AG09309 (cell line): ENCODE measurements around the gene ASIP.

ENCODE experiments used
- DNase-seq: peaks from one replicate; pipeline ENCODE4 v3.0.0-alpha.2; 2010; ENCODE audit warnings: low read depth
- H3K4me3 ChIP-seq: 2 replicates; pipeline ENCODE4 v1.5.1; 2011; ENCODE audit warnings: mild to moderate bottlenecking, low read depth, low read length, moderate library complexity; ENCODE audit not compliant: control insufficient read depth
- TF ChIP-seq, protein P1 (sequence below): IDR thresholded peaks from 2 replicates; pipeline ENCODE4 v1.5.1; 2011; ENCODE audit warnings: mild to moderate bottlenecking, low read depth, low read length, inconsistent platforms; ENCODE audit not compliant: insufficient read depth, control insufficient read depth; ENCODE audit errors: missing control alignments

Gene ASIP

DNA sequence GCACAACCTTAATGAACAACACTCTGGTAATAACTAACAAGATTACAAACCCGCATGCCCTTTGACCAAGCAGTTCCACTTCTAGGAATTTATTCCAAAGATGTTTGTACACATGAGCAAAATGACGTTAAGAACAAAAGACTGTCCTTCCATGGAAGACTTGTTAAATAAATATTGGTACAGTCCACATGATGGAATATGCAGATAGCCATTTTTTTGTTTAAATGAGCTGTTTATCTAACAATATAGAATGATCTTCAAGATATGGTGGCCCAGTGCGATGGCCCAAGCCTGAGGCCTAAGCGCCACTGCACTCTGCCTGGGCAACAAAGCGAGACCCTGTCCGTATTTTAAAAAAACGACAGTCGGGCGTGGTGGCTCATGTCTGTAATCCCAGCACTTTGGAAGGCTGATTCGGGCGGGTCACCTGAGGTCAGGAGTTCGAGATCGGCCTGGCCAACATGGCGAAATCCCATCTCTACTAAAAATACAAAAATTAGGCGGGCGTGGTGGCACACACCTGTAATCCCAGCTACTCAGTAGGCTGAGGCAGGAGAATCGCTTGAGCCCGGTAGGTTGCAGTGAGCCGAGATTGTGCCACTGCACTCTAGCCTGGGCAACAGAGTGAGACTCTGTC lies 69.4 kb downstream of the ASIP start:
- DNase-seq = no peak
- no peak overlapping the region for H3K4me3 ChIP-seq
- TF ChIP-seq, protein P1, sequence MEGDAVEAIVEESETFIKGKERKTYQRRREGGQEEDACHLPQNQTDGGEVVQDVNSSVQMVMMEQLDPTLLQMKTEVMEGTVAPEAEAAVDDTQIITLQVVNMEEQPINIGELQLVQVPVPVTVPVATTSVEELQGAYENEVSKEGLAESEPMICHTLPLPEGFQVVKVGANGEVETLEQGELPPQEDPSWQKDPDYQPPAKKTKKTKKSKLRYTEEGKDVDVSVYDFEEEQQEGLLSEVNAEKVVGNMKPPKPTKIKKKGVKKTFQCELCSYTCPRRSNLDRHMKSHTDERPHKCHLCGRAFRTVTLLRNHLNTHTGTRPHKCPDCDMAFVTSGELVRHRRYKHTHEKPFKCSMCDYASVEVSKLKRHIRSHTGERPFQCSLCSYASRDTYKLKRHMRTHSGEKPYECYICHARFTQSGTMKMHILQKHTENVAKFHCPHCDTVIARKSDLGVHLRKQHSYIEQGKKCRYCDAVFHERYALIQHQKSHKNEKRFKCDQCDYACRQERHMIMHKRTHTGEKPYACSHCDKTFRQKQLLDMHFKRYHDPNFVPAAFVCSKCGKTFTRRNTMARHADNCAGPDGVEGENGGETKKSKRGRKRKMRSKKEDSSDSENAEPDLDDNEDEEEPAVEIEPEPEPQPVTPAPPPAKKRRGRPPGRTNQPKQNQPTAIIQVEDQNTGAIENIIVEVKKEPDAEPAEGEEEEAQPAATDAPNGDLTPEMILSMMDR = no peak

DNA sequence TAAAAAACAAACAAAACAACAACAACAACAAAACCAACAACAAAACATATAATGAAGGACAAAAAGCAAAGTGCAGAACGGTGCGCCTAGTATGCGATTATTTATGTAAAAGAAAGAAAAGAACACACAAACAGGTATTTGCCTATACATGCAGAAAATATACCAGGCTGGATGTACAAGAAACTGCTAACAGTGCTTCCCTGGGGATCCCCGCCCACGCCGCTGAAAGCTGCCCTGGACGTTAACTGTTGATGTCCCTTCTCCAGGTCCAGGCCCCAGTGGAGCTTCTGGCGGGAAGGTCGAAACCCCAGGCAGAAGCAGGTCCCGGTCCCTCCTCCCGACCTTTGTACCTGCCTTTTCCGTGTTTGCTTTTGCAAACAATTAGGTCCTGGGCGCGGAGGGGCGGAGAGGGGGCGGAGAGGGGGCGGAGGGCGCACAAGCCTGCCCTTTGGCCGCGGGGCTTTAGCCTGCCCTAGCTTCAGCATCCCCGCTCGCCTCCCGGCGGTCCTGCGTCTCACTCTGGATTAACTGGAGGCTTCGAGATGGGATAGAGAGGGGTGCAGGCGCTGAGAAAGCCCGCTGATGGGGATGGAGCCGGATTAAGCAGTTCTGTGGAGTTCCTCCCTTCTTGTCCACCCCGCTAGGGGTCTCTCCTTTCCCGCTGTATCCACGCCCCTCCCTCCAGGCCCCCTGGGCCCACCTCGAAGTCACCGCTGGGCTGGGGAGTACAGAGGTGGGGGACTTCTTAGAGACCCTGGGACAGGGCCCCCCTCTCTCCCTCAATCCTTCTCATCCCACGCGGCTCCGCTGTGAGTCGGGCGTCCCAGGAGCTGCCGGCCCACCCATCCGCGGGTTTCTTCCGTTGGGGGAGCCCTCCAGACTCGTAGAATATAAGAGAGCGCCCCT lies 70.1 kb downstream of the ASIP start:
- H3K4me3 ChIP-seq = peak overlapping the region; percentile 12
- TF ChIP-seq, protein P1 = no peak
- DNase-seq = no peak

DNA sequence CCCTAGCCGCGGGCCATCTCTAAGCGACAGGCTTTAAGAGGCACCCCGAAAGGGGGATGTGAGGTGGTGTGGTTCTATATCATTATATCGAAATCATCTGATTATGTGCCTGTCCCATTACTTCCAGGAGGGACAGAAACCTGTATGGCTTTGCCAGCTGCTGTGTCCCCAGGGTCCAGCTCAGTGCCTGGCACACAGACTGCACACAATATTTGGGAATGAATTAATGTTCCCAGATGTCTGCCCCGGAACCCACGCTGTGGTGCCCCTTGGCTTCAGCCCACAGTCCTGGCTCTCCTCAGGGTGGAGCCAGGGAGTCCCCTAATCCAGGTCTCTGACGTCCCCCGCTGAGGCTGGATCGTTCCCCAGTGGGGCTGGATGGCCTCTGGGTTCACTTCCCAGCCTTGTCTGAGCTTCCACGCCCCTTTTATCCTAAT lies 70.8 kb downstream of the ASIP start:
- DNase-seq = no peak
- TF ChIP-seq, protein P1 = no peak
- H3K4me3 ChIP-seq = peak overlapping the region; percentile 34

DNA sequence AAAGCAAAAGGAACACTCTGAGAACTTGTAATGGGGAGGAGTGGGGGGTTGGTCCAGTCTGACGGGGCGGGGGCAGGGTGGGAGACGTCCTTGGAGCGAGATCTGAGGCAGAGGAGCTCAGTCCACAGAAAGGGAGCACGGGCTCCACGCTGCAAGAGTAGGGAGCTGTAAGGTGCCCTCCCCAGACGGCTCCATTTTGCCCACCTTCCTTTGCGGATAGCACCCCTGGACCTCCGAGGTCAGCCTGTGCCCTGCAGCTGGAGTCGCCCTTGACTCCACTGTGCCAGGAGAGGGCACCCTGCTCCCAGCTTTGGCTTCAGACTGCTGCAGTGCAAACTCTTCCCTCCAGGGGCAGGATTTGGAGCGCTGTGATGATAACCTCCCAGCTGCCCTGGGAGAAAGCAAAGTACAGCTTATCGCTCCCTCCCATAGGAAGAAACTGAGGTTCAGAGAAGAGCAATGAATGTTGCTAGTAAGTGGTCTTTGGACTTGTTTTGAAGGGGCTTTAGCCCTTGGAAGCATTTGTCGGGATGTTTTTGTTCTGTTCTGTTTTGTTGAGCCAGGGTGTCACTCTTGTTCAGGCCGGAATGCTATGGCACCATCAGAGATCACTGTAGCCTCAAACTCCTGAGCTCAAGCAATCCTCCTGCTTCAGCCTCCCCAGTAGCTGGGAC lies 71.5 kb downstream of the ASIP start:
- TF ChIP-seq, protein P1 = peak; percentile 100
- peak overlapping the region; percentile 34 for H3K4me3 ChIP-seq

DNA sequence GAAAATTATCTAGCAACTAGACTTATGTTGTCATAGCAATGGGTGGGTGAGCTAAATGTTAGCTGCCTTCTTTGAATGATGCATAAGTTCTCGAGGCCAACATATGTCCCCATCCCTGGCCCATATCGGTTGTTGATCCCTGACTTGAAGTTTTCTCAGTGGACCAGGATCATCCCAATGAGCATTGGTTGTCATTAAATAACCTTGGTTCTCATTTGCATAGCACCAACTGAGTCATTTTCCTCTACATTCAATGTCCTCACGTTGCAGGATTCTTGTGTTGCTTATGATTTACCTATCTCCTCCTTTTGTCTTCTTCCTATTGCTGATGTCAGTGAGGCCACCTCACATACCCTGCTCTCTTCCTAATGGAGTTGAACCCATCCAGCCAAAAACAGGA lies 74.0 kb downstream of the ASIP start:
- no peak overlapping the region for H3K4me3 ChIP-seq
- DNase-seq = no peak
- TF ChIP-seq, protein P1 = no peak

More for the DNA sequence above, 71.5 kb downstream of the ASIP start:
- peak; percentile 41 for DNase-seq

DNA sequence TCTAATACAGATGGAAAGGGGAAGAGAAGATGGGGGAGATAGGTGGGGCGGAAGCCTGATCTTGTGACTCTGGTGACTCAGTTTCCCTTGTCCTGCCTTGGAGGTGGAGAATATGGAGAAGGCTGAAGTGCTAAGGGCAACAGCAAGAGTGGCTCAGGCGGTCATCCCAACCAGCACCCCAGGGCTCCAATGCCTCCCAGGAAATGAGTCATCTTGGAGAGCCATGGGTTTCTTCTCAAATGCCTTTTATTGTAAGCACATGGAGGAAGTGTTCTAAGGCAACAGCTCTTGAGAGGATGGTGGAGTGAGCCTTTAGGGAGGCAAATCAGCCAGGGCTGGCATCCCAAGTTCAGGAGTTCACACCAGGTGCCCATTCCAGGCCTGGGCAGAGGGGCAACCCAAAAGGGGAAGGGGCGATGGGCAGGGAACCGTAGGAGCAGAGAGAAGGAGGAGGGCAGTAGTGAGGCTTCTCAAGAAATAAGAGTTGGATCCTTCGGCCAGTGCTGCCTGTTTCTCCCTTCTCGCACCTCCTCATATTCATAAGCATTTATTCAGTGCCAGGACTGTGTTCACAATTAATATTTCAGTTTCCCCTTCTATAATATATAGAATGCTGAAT lies 75.1 kb downstream of the ASIP start:
- TF ChIP-seq, protein P1 = no peak
- H3K4me3 ChIP-seq = no peak overlapping the region
- DNase-seq = peak; percentile 20
